ENCODE data around the gene THEMIS.
A peak's percentile ranks its signal among the peaks of the same experiment; 100 is the strongest.

Gene THEMIS

DNA sequence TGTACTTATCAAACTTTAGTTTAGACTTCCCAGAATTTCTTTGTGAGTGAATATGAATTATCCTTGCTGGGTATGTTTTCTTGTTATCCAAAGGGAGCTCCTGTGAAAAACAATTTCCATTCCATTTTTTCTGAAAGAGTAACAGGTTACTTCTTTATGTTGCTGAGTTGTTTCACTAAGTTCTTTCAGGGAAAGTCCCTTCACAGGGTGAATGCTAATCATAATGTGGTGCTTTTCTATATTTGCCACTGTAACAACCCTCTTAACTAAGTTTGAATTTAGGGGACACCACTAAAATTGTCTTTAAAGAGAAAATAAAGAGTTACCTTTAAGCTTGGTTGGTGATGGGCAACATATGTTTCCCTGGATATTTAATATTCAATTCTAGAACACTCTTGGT lies 79.4 kb downstream of the THEMIS start:
- Mint-ChIP-seq H3K27ac (peak overlapping the region; percentile 90), H3K9me3 (ENCODE audit: low read depth) (peaks cover 14% of the 10 kb centered on the region), H3K27me3 (no peaks in the 10 kb centered on the region), H3K4me3 (peak overlapping the region; percentile 48), H3K4me1 (ENCODE audit: low read depth) (peaks cover 81% of the 10 kb centered on the region), H3K36me3 (peaks cover 20% of the 10 kb centered on the region)

DNA sequence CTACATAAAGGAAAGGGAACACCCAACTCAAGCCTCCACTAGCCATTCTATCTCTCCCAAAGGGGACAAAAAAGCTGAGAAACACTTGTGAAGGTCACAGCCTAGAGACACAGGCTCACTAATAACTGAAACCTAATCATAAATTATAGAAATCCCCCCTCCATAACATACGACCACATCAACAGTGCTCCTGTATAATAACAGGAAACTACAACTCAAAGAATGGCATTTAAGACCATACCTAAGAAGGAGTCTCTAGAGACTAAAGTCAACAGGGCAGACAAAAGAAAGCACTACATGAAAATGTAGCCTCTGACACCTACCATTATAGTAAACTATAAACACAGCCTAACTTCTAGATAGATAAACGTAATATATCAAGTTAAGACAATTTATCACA lies 82.7 kb downstream of the THEMIS start:
- peaks cover 10% of the 10 kb centered on the region for H3K36me3 Mint-ChIP-seq
- peaks cover 84% of the 10 kb centered on the region for H3K4me1 Mint-ChIP-seq (ENCODE audit: low read depth)
- H3K27me3 Mint-ChIP-seq, result no peaks in the 10 kb centered on the region
- peak overlapping the region; percentile 96 for H3K27ac Mint-ChIP-seq
- H3K9me3 Mint-ChIP-seq (ENCODE audit: low read depth), result no peaks in the 10 kb centered on the region
- H3K4me3 Mint-ChIP-seq, result peak overlapping the region; percentile 55

DNA sequence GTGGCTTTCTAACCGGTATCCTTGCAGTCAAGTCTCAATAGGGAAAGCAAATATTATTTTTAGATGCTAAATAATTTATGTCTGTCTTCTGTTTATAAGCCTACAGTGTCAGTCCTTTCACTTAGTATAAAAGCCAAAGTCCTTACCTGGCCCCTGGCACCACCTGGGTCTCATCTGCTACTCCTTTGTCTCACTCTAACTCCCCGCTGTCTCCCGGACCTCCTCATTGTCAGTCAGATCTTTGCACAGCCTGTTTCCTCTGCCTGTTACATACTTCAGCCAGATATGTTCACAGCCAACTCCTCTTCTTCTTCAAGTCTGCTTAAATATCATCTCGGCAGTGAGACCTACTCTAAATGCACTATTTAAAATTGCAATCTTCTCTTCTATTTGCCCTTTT lies 84.2 kb downstream of the THEMIS start:
- Mint-ChIP-seq H3K27ac (peak overlapping the region; percentile 96), H3K4me1 (ENCODE audit: low read depth) (peaks cover 88% of the 10 kb centered on the region), H3K36me3 (peaks cover 10% of the 10 kb centered on the region), H3K27me3 (no peaks in the 10 kb centered on the region), H3K4me3 (peak overlapping the region; percentile 49), H3K9me3 (ENCODE audit: low read depth) (no peaks in the 10 kb centered on the region)

DNA sequence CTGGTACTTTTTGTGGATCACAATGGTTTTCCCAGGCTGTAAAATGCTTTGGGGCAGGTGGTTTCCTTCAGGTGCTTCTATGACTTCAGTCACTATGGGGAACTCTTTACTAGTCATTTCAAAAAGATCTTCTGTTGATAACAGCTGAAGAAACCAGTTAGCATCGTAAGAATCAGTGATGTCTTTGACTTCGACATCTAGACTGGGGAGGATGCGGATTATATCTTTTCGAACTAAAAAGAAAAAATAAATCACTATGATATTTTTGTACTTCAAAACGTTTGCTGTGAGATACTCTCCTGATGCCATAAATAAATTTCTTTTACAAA lies 87.2 kb downstream of the THEMIS start:
- no peaks in the 10 kb centered on the region for H3K9me3 Mint-ChIP-seq (ENCODE audit: low read depth)

DNA sequence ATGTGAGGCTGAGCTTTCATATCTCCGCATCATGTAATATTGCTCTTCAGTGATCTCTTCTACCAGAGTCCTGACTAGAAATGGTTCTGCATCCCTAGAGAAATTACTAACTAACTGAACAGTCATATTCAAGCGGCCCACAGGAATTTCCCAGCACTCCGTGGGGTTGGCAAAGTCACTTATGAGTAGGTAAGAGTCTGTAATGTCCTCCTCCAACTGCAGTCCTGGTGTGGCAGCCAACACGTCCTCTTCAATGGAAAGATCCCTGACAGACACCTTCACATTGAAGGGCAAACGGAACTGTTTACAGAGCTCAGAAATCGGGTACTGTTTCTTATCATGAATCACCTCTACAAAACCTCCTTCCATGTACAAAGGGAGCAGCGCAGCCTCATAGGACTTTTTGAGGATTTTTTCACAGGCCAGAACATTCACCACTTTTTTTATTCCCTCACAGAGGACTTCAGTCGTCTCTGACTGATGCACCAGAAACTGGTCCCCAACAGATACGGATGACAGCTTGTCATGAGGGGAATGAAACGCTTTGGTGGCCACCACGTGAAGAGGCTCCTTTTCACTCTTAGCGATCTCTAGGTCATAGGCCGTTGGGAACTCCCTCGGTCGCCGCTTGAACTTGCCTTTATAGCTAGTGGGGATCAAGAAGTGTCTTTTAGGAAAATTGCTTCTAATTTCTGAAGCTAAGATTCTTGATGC lies 87.7 kb downstream of the THEMIS start:
- Mint-ChIP-seq H3K36me3 (peaks cover 12% of the 10 kb centered on the region), H3K27ac (peak overlapping the region; percentile 90), H3K4me1 (ENCODE audit: low read depth) (peaks cover 91% of the 10 kb centered on the region), H3K9me3 (ENCODE audit: low read depth) (no peaks in the 10 kb centered on the region), H3K4me3 (peak overlapping the region; percentile 79), H3K27me3 (no peaks in the 10 kb centered on the region)

More for the DNA sequence above, 87.2 kb downstream of the THEMIS start:
- Mint-ChIP-seq H3K4me3 (peak overlapping the region; percentile 79), H3K27ac (peak overlapping the region; percentile 90), H3K4me1 (ENCODE audit: low read depth) (peaks cover 91% of the 10 kb centered on the region), H3K36me3 (peaks cover 12% of the 10 kb centered on the region), H3K27me3 (no peaks in the 10 kb centered on the region)

DNA sequence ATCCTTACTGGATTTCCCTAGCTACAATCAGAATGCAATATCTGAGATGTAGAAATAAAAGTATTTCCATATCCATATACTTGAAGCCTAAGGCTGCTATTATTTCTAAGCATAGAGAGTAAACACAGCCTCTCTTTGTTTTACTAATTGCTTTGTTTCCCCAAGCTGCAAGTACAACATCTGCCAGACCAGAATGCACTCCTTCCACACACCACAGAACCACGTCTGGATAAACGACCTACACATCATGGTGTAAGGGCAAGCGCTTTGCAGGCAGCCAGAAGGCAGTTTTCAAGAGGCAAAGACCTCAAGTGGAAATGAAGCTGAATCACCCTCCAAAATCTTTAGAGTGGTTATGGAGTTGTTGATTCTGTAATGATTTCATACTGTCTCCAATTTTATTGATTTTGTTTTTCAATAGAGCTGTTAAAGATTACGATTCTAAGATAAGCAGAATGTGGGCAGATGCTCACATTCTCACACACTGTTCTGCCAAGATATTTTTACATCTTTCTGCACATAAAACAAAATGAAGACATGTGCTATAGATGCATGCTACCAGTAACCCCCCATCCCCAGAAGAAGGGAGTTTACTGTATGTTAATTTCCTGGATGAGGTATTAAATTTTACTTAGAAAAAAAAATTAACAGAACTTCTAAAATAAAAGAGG lies 88.8 kb downstream of the THEMIS start:
- H3K36me3 Mint-ChIP-seq, result peaks cover 18% of the 10 kb centered on the region
- H3K4me3 Mint-ChIP-seq, result peak overlapping the region; percentile 65
- H3K4me1 Mint-ChIP-seq (ENCODE audit: low read depth), result peaks cover 93% of the 10 kb centered on the region
- H3K27me3 Mint-ChIP-seq, result no peaks in the 10 kb centered on the region
- peak overlapping the region; percentile 90 for H3K27ac Mint-ChIP-seq
- H3K9me3 Mint-ChIP-seq (ENCODE audit: low read depth), result no peaks in the 10 kb centered on the region

DNA sequence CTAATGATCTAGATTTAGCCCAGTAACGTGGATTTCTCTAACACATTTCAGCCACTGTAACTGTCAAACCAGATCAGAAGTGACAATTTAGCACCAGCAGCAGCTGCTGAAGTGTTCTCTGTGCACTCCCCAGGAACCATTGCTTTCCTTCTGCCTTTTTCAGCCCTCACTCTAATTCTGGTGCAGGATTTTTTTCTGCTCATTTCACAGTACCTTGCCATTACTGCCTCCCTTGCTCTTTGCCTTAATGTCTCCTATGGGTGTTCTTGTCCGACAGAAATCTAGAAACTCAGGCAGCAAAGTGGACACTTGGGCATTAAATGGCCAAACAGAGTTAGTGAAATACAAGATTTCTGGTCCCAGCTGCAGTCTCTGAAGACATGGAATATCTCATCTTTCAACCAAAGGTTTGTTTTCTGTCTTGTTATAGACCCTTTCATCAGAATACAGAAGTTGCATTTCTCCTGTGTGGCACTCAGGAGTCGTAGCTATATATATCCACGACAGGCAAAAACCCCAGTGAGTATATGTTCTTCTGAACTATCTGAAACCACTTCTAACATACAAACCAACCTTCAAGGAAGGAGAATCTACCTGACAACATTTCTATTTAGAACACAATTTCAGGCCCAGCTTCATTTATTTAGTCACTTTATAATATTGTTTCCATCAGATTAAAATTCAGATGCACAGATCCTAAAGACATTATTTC lies 92.9 kb downstream of the THEMIS start:
- Mint-ChIP-seq H3K36me3 (peaks cover 26% of the 10 kb centered on the region), H3K27me3 (no peaks in the 10 kb centered on the region), H3K27ac (peak overlapping the region; percentile 90), H3K9me3 (ENCODE audit: low read depth) (peaks cover 2% of the 10 kb centered on the region), H3K4me3 (peak overlapping the region; percentile 53), H3K4me1 (ENCODE audit: low read depth) (peaks cover 93% of the 10 kb centered on the region)

DNA sequence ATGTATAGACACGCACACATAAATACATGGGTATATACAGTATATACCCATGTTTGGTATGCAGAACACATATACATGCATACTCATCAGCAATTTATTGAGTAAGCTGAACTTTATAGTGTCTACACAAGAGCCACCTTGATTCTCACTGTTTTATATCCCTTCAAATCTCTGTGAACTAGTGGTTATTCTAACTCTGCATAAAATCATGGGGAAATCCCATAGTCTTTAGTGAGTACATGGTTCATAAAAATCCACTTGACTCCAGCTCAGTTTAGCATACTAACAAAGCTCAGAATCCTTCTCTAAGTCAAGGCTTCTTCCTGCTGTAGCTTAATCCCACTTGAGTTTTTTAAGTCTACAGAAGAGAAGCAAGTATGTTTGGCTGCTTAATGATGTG lies 104.1 kb downstream of the THEMIS start:
- H3K4me3 Mint-ChIP-seq, result peak overlapping the region; percentile 8
- H3K36me3 Mint-ChIP-seq, result peaks cover 35% of the 10 kb centered on the region
- H3K4me1 Mint-ChIP-seq (ENCODE audit: low read depth), result peaks cover 85% of the 10 kb centered on the region
- H3K9me3 Mint-ChIP-seq (ENCODE audit: low read depth), result no peaks in the 10 kb centered on the region
- H3K27ac Mint-ChIP-seq, result peak overlapping the region; percentile 67
- no peaks in the 10 kb centered on the region for H3K27me3 Mint-ChIP-seq

DNA sequence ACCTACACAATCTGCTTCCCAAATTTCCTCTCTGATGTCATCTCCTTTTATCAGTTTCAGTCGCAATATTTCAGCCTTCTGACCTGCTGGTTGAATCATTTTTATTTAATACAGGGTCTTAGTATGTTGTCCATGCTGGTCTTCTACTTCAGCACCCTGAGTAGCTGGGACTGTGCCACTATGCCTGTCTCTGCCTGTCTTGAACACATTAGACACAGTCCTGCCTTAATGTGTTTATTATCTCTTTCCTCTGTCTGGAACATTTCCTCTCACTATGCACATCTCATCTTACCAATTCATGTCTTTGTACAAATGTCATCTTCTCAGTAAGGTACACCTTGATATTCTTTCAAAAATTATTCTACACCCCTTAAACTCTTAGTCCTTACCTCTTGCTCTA lies 106.5 kb downstream of the THEMIS start:
- Mint-ChIP-seq H3K36me3 (peaks cover 21% of the 10 kb centered on the region), H3K9me3 (ENCODE audit: low read depth) (no peaks in the 10 kb centered on the region), H3K4me1 (ENCODE audit: low read depth) (peaks cover 87% of the 10 kb centered on the region), H3K27ac (peak overlapping the region; percentile 69), H3K4me3 (peak overlapping the region; percentile 36), H3K27me3 (no peaks in the 10 kb centered on the region)

DNA sequence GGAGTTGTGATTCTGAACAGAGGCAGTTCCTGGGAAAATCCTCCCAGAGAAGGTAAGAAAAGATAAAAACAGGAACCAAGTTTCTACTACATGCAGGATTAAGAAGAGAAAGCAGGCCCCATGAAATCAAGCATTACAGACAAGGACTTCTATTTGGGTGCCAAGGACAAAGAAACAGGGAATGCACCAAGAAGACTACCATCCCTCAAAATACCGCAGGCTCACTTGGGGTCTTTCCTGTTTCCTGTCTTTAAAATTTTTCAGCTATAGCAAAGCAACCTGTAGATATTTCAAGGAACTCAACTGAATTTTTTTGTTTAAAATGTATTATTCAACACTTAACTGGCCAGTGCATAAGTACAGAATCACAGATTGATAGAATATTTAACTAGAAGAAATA lies 107.5 kb downstream of the THEMIS start:
- Mint-ChIP-seq H3K4me3 (peak overlapping the region; percentile 11), H3K4me1 (ENCODE audit: low read depth) (peaks cover 91% of the 10 kb centered on the region), H3K27me3 (no peaks in the 10 kb centered on the region), H3K27ac (peak overlapping the region; percentile 69), H3K36me3 (peaks cover 17% of the 10 kb centered on the region), H3K9me3 (ENCODE audit: low read depth) (no peaks in the 10 kb centered on the region)

DNA sequence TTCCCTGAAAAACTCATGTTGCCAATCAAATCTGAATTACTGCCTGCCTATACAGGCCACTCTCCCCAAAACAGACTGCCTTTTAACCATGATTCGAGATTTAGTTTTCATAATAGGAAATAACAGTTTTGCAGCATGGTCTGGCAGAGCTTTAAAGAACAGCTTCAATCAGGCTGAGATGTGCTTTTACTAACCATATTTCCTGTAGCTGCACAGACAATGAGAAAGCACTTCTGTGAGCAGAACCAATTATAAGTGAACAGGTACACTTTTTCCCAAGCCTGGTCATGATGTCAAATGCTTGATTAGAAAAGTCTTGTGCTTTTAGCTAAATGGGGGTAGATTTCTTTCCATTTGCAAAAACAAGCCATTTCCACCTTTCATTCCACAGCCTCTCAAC lies 108.2 kb downstream of the THEMIS start:
- peaks cover 93% of the 10 kb centered on the region for H3K4me1 Mint-ChIP-seq (ENCODE audit: low read depth)
- H3K4me3 Mint-ChIP-seq, result peak overlapping the region; percentile 39
- H3K9me3 Mint-ChIP-seq (ENCODE audit: low read depth), result no peaks in the 10 kb centered on the region
- peak overlapping the region; percentile 69 for H3K27ac Mint-ChIP-seq
- H3K27me3 Mint-ChIP-seq, result no peaks in the 10 kb centered on the region
- H3K36me3 Mint-ChIP-seq, result peaks cover 15% of the 10 kb centered on the region

DNA sequence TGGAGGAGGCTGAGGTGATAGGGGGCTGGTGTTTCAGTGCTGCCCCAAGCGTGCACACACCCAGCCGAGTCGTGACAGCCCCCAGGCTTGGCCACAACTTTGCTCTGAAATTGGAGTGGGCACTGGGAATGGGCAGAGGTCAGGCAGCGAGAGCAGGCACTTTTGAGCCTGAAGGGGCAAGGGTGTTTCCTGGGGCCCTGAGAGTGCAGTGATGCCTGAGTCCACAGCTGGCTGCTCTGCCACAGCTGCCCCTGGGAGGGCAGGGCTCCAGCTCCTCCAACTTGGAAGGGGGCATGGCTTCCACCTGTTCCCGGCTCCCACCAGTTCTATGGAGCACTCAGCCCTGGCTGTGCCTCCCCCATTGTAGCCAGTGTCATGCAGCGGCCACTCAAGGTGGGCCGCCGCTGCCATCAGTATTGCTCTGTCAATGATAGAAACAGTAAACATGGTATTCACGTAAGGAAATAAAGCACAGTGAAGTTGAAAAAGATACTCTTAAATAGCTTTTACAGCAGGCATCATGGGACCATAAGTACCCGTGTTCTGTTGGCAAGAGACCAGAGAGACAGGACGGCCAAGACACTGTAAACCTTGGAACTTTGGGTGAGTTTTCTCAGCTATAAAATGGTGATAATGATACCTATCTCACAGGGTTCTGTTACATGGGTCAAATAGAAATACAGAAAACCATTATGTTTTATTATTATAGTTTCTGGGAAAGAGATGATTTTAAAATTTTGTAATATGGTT lies 108.9 kb downstream of the THEMIS start:
- Mint-ChIP-seq H3K27ac (peak overlapping the region; percentile 69), H3K4me1 (ENCODE audit: low read depth) (peaks cover 92% of the 10 kb centered on the region), H3K4me3 (no peak overlapping the region), H3K27me3 (no peaks in the 10 kb centered on the region), H3K9me3 (ENCODE audit: low read depth) (no peaks in the 10 kb centered on the region), H3K36me3 (peaks cover 10% of the 10 kb centered on the region)

DNA sequence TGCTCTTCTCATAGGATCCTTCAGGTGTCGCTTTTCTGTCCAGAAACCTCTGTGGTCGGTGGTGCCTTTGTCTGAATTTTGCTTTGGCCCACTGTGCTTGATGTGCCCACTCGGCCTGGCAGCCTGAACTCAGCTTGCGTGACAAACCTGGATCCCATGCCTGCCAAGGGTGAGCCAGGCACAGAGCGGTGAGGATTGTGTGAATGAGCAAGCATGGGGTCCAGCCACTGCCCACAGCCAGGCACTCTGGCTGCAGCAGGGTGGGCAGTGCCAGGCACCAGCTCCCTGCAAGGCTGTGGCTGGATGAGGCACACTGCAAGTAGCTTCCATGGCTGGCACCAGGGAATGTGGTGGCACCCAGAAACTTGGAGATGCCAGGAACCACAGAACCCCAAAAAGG lies 110.3 kb downstream of the THEMIS start:
- H3K9me3 Mint-ChIP-seq (ENCODE audit: low read depth), result no peaks in the 10 kb centered on the region
- H3K36me3 Mint-ChIP-seq, result peaks cover 5% of the 10 kb centered on the region
- peak overlapping the region; percentile 81 for H3K27ac Mint-ChIP-seq
- no peaks in the 10 kb centered on the region for H3K27me3 Mint-ChIP-seq
- no peak overlapping the region for H3K4me3 Mint-ChIP-seq
- peaks cover 91% of the 10 kb centered on the region for H3K4me1 Mint-ChIP-seq (ENCODE audit: low read depth)

DNA sequence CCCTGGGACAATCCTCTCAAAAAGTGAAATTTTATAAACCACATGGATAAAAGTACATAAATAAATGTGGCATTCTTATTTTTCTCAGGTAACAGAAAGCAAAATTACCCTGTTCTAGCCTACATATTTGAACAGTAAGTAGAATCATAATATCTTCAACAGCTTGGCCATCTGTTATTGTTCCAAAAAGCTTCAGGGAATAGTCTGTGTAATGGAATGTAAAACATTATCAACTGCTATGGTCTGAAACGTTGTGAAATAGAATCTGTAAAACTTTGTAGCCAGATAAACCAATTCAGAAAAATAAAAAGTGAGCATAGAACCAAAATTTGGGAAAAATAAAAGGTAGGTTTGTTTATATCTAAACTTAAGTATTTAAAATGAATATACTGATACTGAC lies 114.7 kb downstream of the THEMIS start:
- H3K4me1 Mint-ChIP-seq (ENCODE audit: low read depth), result peaks cover 89% of the 10 kb centered on the region
- H3K27ac Mint-ChIP-seq, result peak overlapping the region; percentile 58
- H3K4me3 Mint-ChIP-seq, result no peak overlapping the region
- peaks cover 23% of the 10 kb centered on the region for H3K36me3 Mint-ChIP-seq
- no peaks in the 10 kb centered on the region for H3K27me3 Mint-ChIP-seq
- no peaks in the 10 kb centered on the region for H3K9me3 Mint-ChIP-seq (ENCODE audit: low read depth)

DNA sequence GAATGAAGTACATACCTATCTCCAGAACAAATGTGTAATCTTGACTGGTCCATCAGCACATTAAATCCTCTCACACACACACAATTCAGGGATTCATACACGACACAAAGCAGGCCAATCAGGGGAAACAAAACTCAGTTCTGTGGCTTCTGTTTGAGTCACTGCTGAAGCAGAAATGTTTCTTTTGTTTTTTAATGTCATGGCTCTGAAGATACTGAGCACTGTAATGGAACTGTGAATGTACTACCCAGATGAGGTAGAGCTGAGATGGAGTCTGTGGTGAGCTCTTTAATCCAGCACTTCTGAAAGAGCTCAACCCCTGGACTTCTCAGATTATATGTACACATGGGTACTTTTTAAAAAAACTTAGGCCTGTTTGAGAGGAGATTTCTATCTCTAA lies 116.4 kb downstream of the THEMIS start:
- Mint-ChIP-seq H3K27ac (peak overlapping the region; percentile 75), H3K27me3 (no peaks in the 10 kb centered on the region), H3K4me1 (ENCODE audit: low read depth) (peaks cover 89% of the 10 kb centered on the region), H3K9me3 (ENCODE audit: low read depth) (no peaks in the 10 kb centered on the region), H3K36me3 (peaks cover 26% of the 10 kb centered on the region), H3K4me3 (peak overlapping the region; percentile 1)

All from activated naive CD8-positive, alpha-beta T cell (primary cell).